BLaER1 (cell line): ENCODE measurements around the gene PHKB.
A peak's percentile ranks its signal among the peaks of the same experiment; 100 is the strongest.
"Not testable (repeated sequence)": the region's sequence is repeated elsewhere in the genome, so short reads cannot be mapped to it uniquely, and the experiment has no call there.

Experiments
- H3K27ac ChIP-seq: shearing (Covaris generic); formaldehyde crosslinking; 2 replicates; pipeline ENCODE4 v1.8.1; 2022
- H3K27me3 ChIP-seq: shearing (Covaris generic); formaldehyde crosslinking; 2 replicates; pipeline ENCODE4 v1.8.1; 2022
- H3K36me3 ChIP-seq: shearing (Covaris generic); formaldehyde crosslinking; 2 replicates; pipeline ENCODE4 v1.8.1; 2022
- H3K4me1 ChIP-seq: shearing (Covaris generic); formaldehyde crosslinking; 2 replicates; pipeline ENCODE4 v1.8.1; 2022
- H3K4me2 ChIP-seq: shearing (Covaris generic); formaldehyde crosslinking; 2 replicates; pipeline ENCODE4 v1.8.1; 2022
- H3K4me3 ChIP-seq: shearing (Covaris generic); formaldehyde crosslinking; 2 replicates; pipeline ENCODE4 v1.8.1; 2022
- H3K9ac ChIP-seq: shearing (Covaris generic); formaldehyde crosslinking; 2 replicates; pipeline ENCODE4 v1.8.1; 2022
- H3K9me3 ChIP-seq: shearing (Covaris generic); formaldehyde crosslinking; 2 replicates; pipeline ENCODE4 v1.8.1; 2022
- H4K20me1 ChIP-seq: shearing (Covaris generic); formaldehyde crosslinking; 2 replicates; pipeline ENCODE4 v1.8.1; 2022
- Cebpa-rat ChIP-seq: shearing (Covaris generic); IDR thresholded peaks from 2 replicates; pipeline ENCODE4 v1.8.1; 2022

Gene PHKB

DNA sequence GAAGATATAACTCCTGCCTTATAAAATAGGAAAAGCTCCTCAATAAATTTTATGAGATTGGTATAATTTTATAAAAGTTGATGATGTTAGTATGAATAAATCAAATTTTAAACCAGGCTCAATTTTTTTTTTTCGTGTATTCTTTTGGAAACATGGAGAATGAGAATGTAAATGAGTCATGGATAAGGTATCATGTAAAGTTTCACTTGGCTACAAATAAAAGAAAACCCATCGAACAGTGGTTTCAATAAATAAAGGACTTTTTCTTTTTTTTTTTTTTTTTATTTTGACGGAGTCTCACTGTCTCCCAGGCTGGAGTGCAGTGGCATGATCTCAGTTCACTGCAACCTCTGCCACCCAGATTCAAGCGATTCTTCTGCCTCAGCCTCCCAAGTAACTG, 67.3 kb downstream of the PHKB start:
- no peak overlapping the region for H3K27ac ChIP-seq
- H3K9ac ChIP-seq = no peak overlapping the region
- no peak overlapping the region for H3K4me3 ChIP-seq
- no peak overlapping the region for H3K4me2 ChIP-seq
- peaks cover 42% of the 10 kb centered on the region for H3K36me3 ChIP-seq
- peaks cover 33% of the 10 kb centered on the region for H3K9me3 ChIP-seq
- TF ChIP-seq Cebpa-rat = no peak
- peaks cover 6% of the 10 kb centered on the region; the same call in 1 of the 2 replicates for H4K20me1 ChIP-seq
- H3K27me3 ChIP-seq = no peaks in the 10 kb centered on the region
- H3K4me1 ChIP-seq = peaks cover 14% of the 10 kb centered on the region

DNA sequence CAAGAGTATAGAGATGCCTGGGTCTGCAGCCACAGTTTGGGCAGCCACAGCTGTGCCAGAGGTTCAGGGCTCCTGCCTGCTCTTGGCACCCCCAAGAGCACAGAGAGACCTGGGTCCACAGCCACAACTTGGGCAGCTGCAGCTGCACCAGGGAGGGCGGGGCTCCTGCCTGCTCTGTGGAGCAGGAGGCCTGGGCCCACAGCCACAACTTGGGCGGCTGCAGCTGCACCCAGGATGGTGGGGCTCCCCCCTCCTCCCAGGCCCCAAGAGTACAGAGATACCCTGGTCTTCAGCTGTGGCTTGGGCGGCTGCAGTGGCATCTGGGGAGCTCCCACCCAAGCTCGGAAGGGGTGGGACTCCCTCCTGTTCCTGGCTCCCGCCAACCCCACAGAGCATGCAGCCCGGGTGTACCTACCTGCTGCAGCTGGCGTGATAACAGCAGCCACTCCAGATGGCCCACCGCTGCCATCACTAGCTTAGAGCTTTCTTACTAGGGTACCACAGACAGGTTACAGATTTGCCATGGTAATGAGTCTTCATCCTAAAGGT, 72.7 kb downstream of the PHKB start:
- Histone ChIP-seq H3K27ac (no peak overlapping the region), H3K4me2 (no peak overlapping the region), H3K9ac (no peak overlapping the region), H3K27me3 (no peaks in the 10 kb centered on the region), H3K4me1 (peaks cover 24% of the 10 kb centered on the region), H4K20me1 (no peaks in the 10 kb centered on the region), H3K36me3 (peaks cover 65% of the 10 kb centered on the region), H3K4me3 (no peak overlapping the region), H3K9me3 (peaks cover 54% of the 10 kb centered on the region)
- TF ChIP-seq Cebpa-rat = no peak

DNA sequence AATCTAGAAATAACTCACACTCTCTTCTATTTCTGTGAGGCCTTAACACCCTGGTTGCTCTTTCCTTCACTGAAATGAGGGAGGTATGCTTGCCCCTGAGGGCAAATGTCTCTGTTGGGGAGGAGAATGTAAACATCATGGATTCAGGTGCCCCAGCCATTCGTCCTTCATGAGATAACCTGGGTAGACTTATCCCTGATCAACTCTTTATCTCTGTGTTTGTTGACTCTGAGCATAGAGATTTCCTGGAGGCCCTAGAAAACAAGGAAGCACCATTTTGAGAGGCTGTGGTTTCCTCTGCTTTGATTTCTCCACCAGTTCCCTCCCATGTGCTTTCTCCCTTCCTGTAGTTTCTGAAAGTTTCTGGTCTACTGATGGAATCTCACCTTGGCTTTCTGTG, 77.3 kb downstream of the PHKB start:
- H3K27ac ChIP-seq = no peak overlapping the region
- peaks cover 12% of the 10 kb centered on the region for H3K4me1 ChIP-seq
- no peak overlapping the region for H3K9ac ChIP-seq
- H3K4me2 ChIP-seq = peak overlapping the region; percentile 51
- peaks cover 73% of the 10 kb centered on the region for H3K36me3 ChIP-seq
- H4K20me1 ChIP-seq = no peaks in the 10 kb centered on the region
- H3K27me3 ChIP-seq = no peaks in the 10 kb centered on the region
- H3K4me3 ChIP-seq = no peak overlapping the region
- H3K9me3 ChIP-seq = peaks cover 69% of the 10 kb centered on the region
- no peak for TF ChIP-seq Cebpa-rat

DNA sequence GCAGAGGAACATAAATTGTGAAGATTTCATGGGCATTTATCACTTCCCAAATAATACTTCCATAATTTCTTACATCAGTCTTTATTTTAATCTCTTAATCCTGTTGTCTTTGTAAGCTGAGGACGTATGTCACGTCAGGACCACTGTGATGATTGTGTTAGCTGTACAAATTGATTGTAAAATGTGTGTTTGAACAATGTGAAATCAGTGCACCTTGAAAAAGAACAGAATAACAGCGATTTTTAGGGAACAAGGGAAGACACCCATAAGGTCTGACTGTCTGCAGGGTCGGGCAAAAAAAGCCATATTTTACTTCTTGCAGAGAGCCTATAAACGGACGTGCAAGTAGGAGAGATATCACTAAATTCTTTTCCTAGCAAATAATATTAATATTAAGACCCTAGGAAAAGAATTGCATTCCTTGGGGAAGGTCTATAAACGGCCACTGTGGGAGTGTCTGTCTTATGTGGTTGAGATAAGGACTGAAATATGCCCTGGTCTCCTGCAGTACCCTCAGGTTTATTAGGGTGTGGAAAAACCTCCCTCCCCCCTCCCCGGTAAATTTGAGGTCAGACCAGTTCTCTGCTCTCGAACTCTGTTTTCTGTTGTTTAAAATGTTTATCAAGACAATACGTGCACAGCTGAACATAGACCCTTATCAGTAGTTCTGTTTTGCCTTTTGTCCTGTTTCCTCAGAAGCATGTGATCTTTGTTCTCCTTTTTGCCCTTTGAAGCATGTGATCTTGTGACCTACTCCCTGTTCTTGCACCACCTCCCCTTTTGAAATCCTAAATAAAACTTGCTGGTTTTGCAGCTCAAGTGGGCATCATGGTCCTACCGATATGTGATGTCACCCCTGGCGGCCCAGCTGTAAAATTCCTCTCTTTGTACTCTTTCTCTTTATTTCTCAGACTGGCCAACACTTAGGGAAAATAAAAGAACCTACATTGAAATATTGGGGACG, 78.9 kb downstream of the PHKB start:
- not testable (repeated sequence) for H3K9ac ChIP-seq, H3K4me2 ChIP-seq, H3K27me3 ChIP-seq, H4K20me1 ChIP-seq, H3K4me3 ChIP-seq, H3K27ac ChIP-seq
- peaks cover 12% of the 10 kb centered on the region for H3K4me1 ChIP-seq
- H3K9me3 ChIP-seq = peaks cover 75% of the 10 kb centered on the region
- peaks cover 74% of the 10 kb centered on the region for H3K36me3 ChIP-seq

DNA sequence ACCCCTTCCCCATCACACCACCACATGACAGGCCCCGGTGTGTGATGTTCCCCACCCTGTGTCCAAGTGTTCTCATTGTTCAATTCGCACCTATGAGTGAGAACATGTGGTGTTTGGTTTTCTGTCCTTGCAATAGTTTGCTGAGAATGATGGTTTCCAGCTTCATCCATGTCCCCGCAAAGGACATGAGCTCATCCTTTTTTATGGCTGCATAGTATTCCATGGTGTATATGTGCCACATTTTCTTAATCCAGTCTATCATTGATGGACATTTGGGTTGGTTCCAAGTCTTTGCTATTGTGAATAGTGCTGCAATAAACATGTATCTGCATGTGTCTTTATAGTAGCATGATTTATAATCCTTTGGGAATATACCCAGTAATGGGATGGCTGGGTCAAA, 80.0 kb downstream of the PHKB start:
- Histone ChIP-seq H3K36me3 (peaks cover 72% of the 10 kb centered on the region), H3K9me3 (peaks cover 86% of the 10 kb centered on the region), H3K4me1 (peaks cover 12% of the 10 kb centered on the region)
- H3K27ac ChIP-seq, H4K20me1 ChIP-seq, H3K4me2 ChIP-seq, H3K9ac ChIP-seq, H3K4me3 ChIP-seq, H3K27me3 ChIP-seq: not testable (repeated sequence)

DNA sequence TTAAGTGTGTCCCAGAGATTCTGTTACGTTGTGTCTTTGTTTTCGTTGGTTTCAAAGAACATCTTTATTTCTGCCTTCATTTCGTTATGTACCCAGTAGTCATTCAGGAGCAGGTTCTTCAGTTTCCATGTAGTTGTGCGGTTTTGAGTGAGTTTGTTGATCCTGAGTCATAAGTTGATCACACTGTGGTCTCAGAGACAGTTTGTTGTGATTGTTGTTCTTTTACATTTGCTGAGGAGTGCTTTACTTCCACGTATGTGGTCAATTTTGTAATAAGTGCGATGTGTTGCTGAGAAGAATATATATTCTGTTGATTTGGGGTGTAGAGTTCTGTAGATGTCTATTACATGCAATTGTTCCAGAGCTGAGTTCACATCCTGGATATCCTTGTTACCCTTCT, 83.1 kb downstream of the PHKB start:
- H3K27ac ChIP-seq, H4K20me1 ChIP-seq, H3K9ac ChIP-seq, H3K27me3 ChIP-seq, H3K4me2 ChIP-seq, H3K4me1 ChIP-seq, H3K4me3 ChIP-seq: not testable (repeated sequence)
- Histone ChIP-seq H3K9me3 (peaks cover 80% of the 10 kb centered on the region), H3K36me3 (peaks cover 72% of the 10 kb centered on the region)

DNA sequence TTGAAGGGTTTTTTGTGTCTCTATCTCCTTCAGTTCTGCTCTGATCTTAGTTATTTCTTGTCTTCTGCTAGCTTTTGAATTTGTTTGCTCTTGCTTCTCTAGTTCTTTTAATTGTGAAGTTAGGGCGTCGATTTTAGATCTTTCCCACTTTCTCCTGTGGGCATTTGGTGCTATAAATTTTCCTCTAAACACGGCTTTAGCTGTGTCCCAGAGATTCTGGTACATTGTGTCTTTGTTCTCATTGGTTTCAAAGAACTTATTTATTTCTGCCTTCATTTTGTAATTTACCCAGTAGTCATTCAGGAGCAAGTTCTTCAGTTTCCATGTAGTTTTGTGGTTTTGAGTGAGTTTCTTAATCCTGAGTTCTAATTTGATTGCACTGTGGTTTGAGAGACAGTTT, 90.1 kb downstream of the PHKB start:
- not testable (repeated sequence) for H3K4me1 ChIP-seq, H4K20me1 ChIP-seq, H3K27ac ChIP-seq, H3K4me2 ChIP-seq, H3K27me3 ChIP-seq, H3K9ac ChIP-seq, H3K4me3 ChIP-seq
- Histone ChIP-seq H3K36me3 (peaks cover 81% of the 10 kb centered on the region), H3K9me3 (peaks cover 48% of the 10 kb centered on the region)

DNA sequence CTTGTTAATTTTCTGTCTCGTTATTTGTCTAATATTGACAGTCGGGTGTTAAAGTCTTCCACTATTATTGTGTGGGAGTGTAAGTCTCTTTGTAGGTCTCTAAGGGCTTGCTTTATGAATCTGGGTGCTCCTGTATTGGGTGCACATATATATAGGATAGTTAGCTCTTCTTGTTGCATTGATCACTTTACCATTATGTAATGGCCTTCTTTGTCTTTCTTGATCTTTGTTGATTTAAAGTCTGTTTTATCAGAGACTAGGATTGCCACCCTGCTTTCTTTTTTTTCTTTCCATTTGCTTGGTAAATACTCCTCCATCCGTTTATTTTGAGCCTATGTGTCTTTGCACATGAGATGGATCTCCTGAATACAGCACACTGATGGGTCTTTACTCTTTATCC, 90.6 kb downstream of the PHKB start:
- not testable (repeated sequence) for H3K27me3 ChIP-seq, H3K4me1 ChIP-seq, H3K27ac ChIP-seq, H3K4me3 ChIP-seq, H4K20me1 ChIP-seq, H3K9ac ChIP-seq, H3K4me2 ChIP-seq
- Histone ChIP-seq H3K36me3 (peaks cover 75% of the 10 kb centered on the region), H3K9me3 (peaks cover 42% of the 10 kb centered on the region)

DNA sequence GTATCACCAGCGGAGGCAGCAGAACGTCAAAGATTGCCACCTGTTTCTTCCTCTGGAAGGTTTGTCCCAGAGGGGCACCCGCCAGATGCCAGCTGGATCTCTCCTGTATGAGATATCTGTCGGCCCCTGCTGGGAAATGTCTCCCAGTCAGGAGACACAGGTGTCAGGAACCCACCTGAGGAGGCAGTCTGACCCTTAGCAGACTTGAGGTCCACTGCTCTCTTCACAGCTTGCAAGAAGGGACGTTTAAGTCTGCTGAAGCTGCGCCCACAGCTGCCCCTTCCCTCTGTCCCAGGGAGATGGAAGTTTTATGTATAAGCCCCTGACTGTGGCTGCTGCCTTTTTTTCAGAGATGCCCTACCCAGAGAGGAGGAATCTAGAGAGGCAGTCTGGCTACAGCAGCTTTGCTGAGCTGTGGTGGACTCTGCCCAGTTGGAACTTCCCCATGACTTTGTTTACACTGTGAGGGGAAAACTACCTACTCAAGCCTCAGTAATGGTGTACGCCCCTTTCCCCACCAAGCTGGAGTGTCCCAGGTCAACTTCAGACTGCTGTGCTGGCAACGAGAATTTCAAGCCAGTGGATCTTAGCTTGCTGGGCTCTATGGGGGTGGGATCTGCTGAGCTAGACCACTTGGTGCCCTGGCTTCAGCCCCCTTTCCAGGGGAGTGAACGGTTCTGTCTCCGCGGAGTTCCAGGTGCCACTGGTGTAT, 92.9 kb downstream of the PHKB start:
- no peaks in the 10 kb centered on the region for H3K27me3 ChIP-seq
- TF ChIP-seq Cebpa-rat = no peak
- H3K4me1 ChIP-seq = no peaks in the 10 kb centered on the region
- no peak overlapping the region for H3K27ac ChIP-seq
- H4K20me1 ChIP-seq = no peaks in the 10 kb centered on the region
- H3K4me3 ChIP-seq = no peak overlapping the region
- no peak overlapping the region for H3K4me2 ChIP-seq
- H3K36me3 ChIP-seq = peaks cover 63% of the 10 kb centered on the region
- peaks cover 33% of the 10 kb centered on the region for H3K9me3 ChIP-seq
- no peak overlapping the region for H3K9ac ChIP-seq

DNA sequence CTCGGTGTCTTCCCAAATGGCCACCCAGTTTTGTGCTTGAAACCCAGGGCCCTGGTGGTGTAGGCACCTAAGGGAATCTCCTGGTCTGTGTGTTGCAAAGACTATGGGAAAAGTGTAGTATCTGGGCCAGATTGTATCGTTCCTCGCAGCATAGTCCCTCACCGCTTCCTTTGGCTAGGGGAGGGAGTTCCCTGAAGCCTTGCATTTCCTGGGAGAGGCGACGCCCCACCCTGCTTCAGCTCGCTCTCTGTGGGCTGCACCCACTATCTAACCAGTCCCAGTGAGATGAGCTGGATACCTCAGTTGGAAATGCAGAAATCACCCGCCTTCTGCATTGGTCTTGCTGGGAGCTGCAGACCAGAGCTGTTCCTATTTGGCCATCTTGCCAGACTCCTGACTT, 93.5 kb downstream of the PHKB start:
- H4K20me1 ChIP-seq, H3K4me1 ChIP-seq, H3K9ac ChIP-seq, H3K4me3 ChIP-seq, H3K27me3 ChIP-seq, H3K27ac ChIP-seq, H3K4me2 ChIP-seq: not testable (repeated sequence)
- peaks cover 33% of the 10 kb centered on the region for H3K9me3 ChIP-seq
- H3K36me3 ChIP-seq = peaks cover 64% of the 10 kb centered on the region
